Liver (tissue), 2 donors: ENCODE measurements around the gene TMEM161A.
"Not testable (repeated sequence)": the region's sequence is repeated elsewhere in the genome, so short reads cannot be mapped to it uniquely, and the experiment has no call there.

Source experiments
- CTCF ChIP-seq: fragments of 150-350 bp; IDR thresholded peaks from 2 replicates; pipeline ENCODE4 v1.5.1; 2017; ENCODE audit warnings: improper control_type of control experiment, low read depth, low read length; ENCODE audit not compliant: missing input control
- TF ChIP-seq, protein P1 (sequence below): IDR thresholded peaks from 2 replicates; pipeline ENCODE4 v1.6.1; 2016; ENCODE audit warnings: antibody characterized with exemption
- donor health status: healthy.

GRCh38 chr19:19173243-19173642 lies 35.0 kb upstream of the TMEM161A start:
- TF ChIP-seq, protein P1, sequence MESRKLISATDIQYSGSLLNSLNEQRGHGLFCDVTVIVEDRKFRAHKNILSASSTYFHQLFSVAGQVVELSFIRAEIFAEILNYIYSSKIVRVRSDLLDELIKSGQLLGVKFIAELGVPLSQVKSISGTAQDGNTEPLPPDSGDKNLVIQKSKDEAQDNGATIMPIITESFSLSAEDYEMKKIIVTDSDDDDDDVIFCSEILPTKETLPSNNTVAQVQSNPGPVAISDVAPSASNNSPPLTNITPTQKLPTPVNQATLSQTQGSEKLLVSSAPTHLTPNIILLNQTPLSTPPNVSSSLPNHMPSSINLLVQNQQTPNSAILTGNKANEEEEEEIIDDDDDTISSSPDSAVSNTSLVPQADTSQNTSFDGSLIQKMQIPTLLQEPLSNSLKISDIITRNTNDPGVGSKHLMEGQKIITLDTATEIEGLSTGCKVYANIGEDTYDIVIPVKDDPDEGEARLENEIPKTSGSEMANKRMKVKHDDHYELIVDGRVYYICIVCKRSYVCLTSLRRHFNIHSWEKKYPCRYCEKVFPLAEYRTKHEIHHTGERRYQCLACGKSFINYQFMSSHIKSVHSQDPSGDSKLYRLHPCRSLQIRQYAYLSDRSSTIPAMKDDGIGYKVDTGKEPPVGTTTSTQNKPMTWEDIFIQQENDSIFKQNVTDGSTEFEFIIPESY, result not testable (repeated sequence)
- not testable (repeated sequence) for TF ChIP-seq CTCF
